HG03025 (cell line): ENCODE results near the gene CCBE1.

Experiments
- ATAC-seq: cut with Tn5 transposase; IDR thresholded peaks from one replicate; pipeline ENCODE4 v1.9.1; 2021; ENCODE audit warnings: mild to moderate bottlenecking, moderate library complexity; ENCODE audit not compliant: unreplicated experiment, low FRiP score

CCBE1 gene

GRCh38 chr18:59468821-59469220, 228.4 kb downstream of the CCBE1 start:
- ATAC-seq, result no peak

DNA sequence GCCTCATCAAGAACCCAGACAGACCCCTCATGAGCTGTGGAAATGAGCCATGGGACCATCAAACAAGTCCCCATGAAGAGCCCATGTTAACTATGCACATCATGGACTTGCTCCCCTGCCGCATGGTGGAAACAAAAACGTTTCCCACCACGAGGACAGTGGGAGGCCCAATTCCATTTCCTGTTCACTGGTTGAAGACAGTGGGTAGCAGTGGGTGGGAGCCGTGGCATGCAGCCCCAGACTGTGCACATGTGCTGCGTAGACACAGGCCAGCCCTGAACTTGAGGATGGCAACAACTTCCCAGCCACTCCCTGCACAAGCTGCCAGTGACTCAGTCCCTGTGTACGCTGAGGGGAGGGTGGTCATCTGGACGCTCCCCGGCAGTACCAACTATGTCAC, 229.7 kb downstream of the CCBE1 start:
- no peak for ATAC-seq

DNA sequence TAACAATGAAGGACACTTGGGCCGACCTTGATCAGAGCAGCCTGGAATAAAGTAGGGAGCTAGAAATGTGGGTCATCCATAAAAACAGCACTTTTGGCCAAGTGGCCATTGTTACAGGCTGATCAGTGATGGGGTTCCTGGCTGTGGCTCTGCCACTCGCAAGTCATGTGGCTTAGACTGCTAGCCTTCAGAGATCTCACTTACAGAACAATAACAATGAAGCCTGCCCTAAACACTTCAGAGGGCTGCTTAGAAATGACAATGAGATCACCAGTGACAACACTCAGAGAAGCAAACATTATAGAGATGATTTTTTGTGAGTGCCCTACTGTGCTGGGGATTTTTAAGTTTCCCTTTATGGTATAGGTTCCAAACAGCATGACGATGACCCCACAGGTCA, 230.2 kb downstream of the CCBE1 start:
- ATAC-seq, result no peak

- ATAC-seq, result no peak
Measured at GRCh38 chr18:59464486-59464885, 232.7 kb downstream of the CCBE1 start.

GRCh38 chr18:59461171-59461570, 236.1 kb downstream of the CCBE1 start:
- ATAC-seq, result no peak

- no peak for ATAC-seq
Measured at GRCh38 chr18:59460072-59460420, 237.2 kb downstream of the CCBE1 start.

DNA sequence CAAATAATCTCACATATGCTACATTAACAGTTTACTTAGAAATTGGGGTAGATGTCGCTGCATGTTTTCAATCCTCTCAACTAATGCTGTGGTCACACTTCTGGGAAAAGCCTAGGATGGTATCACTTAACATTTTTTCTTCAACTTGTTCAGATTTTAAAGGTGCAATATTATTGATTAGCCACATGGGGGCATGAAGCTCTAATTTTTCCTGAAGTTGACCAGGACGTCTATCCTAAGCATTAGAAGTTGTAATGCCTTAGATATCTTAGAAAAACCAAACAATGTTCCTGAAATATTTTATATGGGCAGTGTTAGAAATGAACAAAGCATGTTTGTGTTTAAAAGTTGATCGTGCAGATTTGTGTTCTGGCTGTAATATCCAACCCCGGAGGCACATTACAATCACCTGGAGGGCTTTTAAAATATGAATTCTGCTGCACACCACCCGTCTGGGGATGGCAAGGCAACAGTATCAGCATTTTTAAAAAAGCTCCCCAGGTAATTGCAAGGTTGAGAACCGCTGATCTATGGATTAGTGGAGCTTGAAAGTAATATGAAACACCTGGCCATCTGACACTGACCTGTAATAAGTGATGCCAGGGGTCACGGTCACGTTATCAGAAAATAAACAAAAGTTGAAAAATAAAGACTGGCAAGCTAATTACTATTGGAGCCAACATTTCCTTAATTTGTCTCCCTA, 237.7 kb downstream of the CCBE1 start:
- ATAC-seq, result no peak

GRCh38 chr18:59458575-59458974, 238.6 kb downstream of the CCBE1 start:
- ATAC-seq, result no peak

- ATAC-seq, result no peak
Measured at GRCh38 chr18:59456657-59457056, 240.6 kb downstream of the CCBE1 start.

DNA sequence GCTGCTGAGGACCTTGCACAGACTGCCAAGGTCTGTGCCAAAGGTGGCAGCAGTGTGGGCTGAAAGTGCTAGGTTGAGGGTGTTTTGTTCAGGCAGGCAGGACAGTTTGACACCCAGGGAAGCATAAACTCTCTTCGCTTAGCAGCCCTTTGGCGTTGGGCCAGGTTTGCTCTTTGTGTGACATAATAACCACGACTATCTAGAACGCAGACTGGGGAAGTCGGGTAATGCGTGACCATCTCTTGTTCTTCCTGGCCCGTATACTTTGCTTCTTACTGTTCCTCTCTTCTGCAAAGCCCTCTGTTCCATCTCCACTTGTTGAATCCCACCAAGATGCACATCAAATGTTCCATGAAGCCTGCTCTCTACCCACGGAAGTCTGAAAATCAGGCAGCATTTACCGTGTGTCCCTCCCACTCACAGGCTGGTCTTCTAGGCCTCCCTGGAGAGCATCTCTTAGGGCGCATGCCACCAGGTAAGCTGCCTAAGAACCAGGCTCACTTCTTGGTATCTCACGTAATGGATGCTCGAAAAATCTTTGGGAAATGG, 241.4 kb downstream of the CCBE1 start:
- no peak for ATAC-seq

GRCh38 chr18:59454909-59455727, 242.1 kb downstream of the CCBE1 start:
- no peak for ATAC-seq

GRCh38 chr18:59453468-59453961, 243.7 kb downstream of the CCBE1 start:
- no peak for ATAC-seq

- ATAC-seq, result no peak
Measured at GRCh38 chr18:59451963-59452362, 245.3 kb downstream of the CCBE1 start.

GRCh38 chr18:59451073-59451472, 246.2 kb downstream of the CCBE1 start:
- no peak for ATAC-seq

DNA sequence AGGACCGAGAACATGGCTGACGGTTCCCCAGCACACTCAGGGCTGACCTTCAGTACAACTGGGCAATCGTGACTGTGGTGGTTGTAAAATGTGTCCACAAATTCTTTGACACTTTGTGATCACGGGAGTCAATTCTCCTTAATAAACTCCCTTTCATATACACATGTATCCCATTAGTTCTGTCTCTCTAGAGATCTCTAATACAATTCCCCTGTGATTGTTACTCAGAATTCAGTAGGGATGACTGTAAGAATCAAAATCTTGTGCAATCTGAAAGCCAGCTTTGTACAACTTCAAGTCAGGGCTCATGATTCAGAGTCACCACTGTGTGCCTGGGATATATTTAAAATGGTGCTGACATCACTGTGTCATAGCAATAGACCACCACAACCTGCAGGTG, 248.7 kb downstream of the CCBE1 start:
- ATAC-seq, result no peak

- ATAC-seq, result no peak
Measured at GRCh38 chr18:59446012-59446411, 251.2 kb downstream of the CCBE1 start.

GRCh38 chr18:59437851-59438569, 259.2 kb downstream of the CCBE1 start:
- ATAC-seq, result no peak

GRCh38 chr18:59432803-59433597, 264.2 kb downstream of the CCBE1 start:
- ATAC-seq, result no peak

- no peak for ATAC-seq
Measured at GRCh38 chr18:59431131-59431530, 266.1 kb downstream of the CCBE1 start.

GRCh38 chr18:59429608-59430007, 267.6 kb downstream of the CCBE1 start:
- no peak for ATAC-seq
